Lower leg skin (tissue), 4 donors: ENCODE measurements around the gene HYLS1. TPM values are rescaled to one million over a fixed set of nuclear protein-coding genes. Genes with fewer than 3 reads are reported as not detected.
A peak's percentile ranks its signal among the peaks of the same experiment; 100 is the strongest.

ENCODE experiments used
- DNase-seq, 2 donors: peaks; one replicate each; pipeline ENCODE4 v3.0.0-alpha.2; 2019; ENCODE audit warnings: low spot score in 2 of 2
- H3K4me3 ChIP-seq: fragments of 200-600 bp; sonication (generic); 2 replicates; pipeline ENCODE4 v1.5.1; 2017; ENCODE audit warnings: mild to moderate bottlenecking, low read depth; ENCODE audit not compliant: poor library complexity, severe bottlenecking
- CTCF ChIP-seq, 3 donors: fragments of 450-650 bp; IDR thresholded peaks; one replicate each; pipeline ENCODE4 v1.5.1; 2016; ENCODE audit warnings: antibody characterized with exemption in 3 of 3, mild to moderate bottlenecking in 3 of 3, moderate library complexity in 2 of 3
- POLR2A ChIP-seq, 2 donors: fragments of 450-650 bp; IDR thresholded peaks; one replicate each; pipeline ENCODE4 v1.6.1; 2016 to 2017; ENCODE audit warnings: antibody characterized with exemption in 2 of 2, mild to moderate bottlenecking in 1 of 2, moderate library complexity in 1 of 2
- WGBS, 2 donors: methylation state at CpG; one replicate each; pipeline ENCODE4 v1.1.5; 2018; 5-methylcytosine and 5-hydroxymethylcytosine counted together
- intact Hi-C: fragments of 100-400 bp; cut with DNase I; formaldehyde crosslinking; loops from one replicate; pipeline ENCODE4 v1.15.0; 2023; ENCODE audit warnings: low total_unique reads
- total RNA-seq, 4 donors: library from RNA; depleted of rRNA; stranded (reverse); fragments of >200 nt; gene quantifications; one replicate each; pipeline ENCODE4 v1.1.0, GENCODE V29; 2016

The HYLS1 gene
- total RNA-seq, 4 donors from 2014 or later, result 0.99 to 2.8 (median 2.0) TPM

- TF ChIP-seq POLR2A (IDR thresholded peaks at IDR 0.05), result no peak
- TF ChIP-seq CTCF (IDR thresholded peaks at IDR 0.05), result no peak
- 85 to 92% methylated on average over 9 of the region's 9 CpGs for WGBS, 2 donors
- no peak for DNase-seq
- H3K4me3 ChIP-seq, result no peak overlapping the region
- intact Hi-C loops, result loop anchor here (5.0 kb wide), 1 partner anchor 268 kb away; no protein-coding TSS in a partner anchor
These were observed 37.0 kb downstream of the HYLS1 start for GRCh38 chr11:125924384-125925007.

- TF ChIP-seq POLR2A (IDR thresholded peaks at IDR 0.05) (no peak), CTCF (IDR thresholded peaks at IDR 0.05) (no peak)
- DNase-seq, result peak in 1 of 2 donors; percentile 70
- 57 to 69% methylated on average over 6 of the region's 6 CpGs for WGBS, 2 donors
- H3K4me3 ChIP-seq, result no peak overlapping the region
- intact Hi-C loops, result no loop called here
These were observed 37.8 kb downstream of the HYLS1 start for GRCh38 chr11:125925247-125925740.

- 78 to 82% methylated on average over 3 of the region's 3 CpGs for WGBS, 2 donors
- TF ChIP-seq CTCF (IDR thresholded peaks at IDR 0.05) (no peak), POLR2A (IDR thresholded peaks at IDR 0.05) (no peak)
- no peak overlapping the region for H3K4me3 ChIP-seq
- no peak for DNase-seq
- intact Hi-C loops, result no loop called here
These were observed 38.3 kb downstream of the HYLS1 start for GRCh38 chr11:125925804-125926203.

GRCh38 chr11:125926682-125927081, 39.2 kb downstream of the HYLS1 start:
- H3K4me3 ChIP-seq, result no peak overlapping the region
- intact Hi-C loops, result no loop called here
- TF ChIP-seq POLR2A (IDR thresholded peaks at IDR 0.05) (no peak), CTCF (IDR thresholded peaks at IDR 0.05) (no peak)
- peak in 1 of 2 donors; percentile 58 for DNase-seq
- WGBS, 2 donors, result 93% methylated on average over 12 of the region's 12 CpGs

- no peak for DNase-seq
- no peak for TF ChIP-seq CTCF (IDR thresholded peaks at IDR 0.05)
- no peak overlapping the region for H3K4me3 ChIP-seq
- intact Hi-C loops, result no loop called here
- 72 to 83% methylated on average over 9 of the region's 9 CpGs for WGBS, 2 donors
These were observed 42.1 kb downstream of the HYLS1 start for GRCh38 chr11:125929445-125930075.
